ENCODE data around the gene HRH3. TPM values are rescaled to one million over a fixed set of nuclear protein-coding genes. Genes with fewer than 3 reads are reported as not detected.

HRH3 gene
- total RNA-seq = not detected

DNA sequence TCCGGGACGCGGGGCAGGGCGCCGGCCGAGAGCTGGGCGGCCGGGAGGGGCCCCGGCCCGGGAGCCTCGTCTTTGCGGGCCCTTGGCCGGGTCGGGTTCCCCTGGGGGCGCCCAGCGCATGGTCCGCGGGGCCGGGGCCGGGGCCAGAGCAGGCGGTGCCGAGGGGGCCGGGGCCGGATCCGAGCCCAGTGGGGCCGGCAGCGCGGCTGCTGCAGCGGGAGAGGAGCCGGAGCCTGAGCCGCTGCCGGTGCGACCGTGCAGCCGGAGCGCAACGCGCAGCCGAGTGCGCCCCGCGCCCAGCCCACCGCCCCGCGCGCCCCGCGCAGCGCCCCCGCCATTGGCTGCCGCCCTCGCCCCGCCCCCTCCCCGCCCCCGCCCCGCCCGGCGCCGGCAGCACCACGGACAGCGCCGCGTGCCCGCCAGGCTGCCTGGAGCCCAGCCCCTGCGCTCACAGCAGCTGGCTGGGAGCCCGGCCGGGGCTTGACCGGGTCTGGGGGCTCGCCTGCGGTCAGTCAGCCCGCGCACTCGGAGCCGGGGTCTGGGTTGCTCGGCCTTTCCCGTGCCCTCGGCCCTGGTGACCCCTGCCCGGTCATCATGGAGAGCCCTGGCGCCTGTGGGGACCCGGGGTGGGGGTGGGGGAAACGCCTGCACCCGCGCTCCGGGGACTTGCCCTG is at the start of gene HRH3:
Gene HRH3, minus strand, starts transcription at position 287 of the 674 bp plus-strand sequence. CDS start 308 bp downstream, outside the sequence.
- peak in 2 of 3 donors; percentile 30 to 56 for DNase-seq (ENCODE audit: low read depth in 2 of 3, low spot score in 2 of 3)

DNA sequence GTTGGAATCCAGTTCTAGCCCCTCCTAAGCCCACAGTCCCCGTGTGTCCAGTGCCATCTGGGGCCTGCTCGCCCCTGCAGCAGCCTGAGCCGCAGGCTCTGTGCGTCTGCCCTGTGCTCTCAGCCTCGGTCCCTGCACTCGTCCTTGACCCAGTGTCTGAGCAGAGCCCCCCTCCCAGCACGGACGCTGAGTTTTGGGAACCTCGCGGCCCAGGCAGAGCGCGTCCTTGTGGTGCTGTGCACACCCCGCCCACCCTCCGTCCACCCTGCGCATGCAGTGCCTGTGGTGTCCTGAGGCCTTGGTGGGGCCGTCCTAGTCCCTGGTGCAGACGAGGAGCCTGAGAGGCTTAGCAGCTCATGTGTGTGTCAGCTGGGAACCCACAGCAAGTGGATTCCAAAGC is 49.8 kb upstream of the HRH3 start:
- no peak for DNase-seq (ENCODE audit: low read depth in 2 of 3, low spot score in 2 of 3)

DNA sequence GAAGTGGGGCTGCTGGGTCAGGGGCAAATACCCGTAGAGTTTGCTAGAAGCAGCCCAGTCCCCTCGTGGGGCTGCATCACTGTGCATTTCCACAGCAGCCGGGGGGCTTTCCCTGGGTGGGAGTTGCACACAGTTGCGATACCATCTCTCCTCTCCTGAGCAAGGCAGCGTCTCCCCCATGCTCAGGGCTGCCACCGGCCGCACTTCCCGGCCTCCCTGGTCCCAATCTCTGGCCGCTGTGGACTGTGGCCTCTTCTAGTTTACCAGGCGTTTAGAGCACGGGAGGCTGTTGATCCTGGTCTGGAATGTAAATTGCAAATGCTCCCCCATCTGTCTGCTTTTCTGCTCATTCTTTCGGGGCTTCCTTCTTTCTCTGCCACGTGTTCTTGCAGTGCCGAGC is 49.3 kb upstream of the HRH3 start:
- DNase-seq (ENCODE audit: low read depth in 2 of 3, low spot score in 2 of 3) = no peak

DNA sequence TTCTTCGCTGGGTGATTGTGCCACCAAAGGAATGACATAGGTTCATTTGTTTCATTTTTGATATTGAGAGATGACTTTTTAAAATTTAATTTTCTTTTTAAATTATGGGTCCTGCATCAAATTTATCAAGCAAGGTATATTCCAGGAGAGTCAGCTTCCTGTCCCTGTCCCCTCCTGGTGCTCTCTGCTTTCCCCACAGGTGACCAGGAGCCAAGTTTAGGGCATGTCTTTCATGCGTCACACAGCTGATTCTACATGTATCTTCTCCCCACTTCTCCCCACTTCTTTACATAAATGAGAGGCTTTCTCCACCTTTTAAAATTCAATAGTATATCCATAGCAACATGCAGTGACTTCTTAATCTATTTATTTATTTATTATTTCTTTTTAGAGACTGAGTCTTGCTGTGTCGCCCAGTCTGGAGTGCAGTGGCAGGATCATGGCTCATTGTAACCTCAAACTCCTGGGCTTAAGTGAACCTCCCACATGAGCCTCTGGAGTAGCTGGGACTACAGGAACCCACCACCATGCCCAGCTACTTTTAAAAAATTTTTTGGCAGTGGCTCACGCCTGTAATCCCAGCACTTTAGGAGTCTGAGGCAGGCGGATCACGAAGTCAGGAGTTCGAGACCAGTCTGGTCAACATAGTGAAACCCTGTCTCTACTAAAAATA is 48.3 kb upstream of the HRH3 start:
- DNase-seq (ENCODE audit: low read depth in 2 of 3, low spot score in 2 of 3) = no peak

DNA sequence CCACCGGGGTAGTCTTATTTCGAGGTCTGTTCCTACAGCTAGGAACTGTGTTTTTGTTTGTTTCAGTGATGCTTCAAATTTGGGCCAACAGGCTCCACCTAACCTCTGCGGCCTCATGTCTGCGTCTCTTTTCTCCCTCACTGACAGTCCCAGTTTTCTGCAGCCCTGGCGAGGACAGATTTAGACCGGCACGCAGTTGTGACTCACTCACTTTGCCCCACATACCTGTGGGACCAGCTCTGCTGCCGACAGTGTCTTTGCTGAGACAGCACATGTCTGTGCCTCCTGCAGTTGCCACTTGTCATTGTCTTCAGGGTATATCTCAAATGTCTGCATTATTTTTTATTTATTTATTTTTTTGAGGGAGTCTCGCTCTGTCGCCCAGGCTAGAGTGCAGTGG is 47.5 kb upstream of the HRH3 start:
- DNase-seq (ENCODE audit: low read depth in 2 of 3, low spot score in 2 of 3) = no peak

DNA sequence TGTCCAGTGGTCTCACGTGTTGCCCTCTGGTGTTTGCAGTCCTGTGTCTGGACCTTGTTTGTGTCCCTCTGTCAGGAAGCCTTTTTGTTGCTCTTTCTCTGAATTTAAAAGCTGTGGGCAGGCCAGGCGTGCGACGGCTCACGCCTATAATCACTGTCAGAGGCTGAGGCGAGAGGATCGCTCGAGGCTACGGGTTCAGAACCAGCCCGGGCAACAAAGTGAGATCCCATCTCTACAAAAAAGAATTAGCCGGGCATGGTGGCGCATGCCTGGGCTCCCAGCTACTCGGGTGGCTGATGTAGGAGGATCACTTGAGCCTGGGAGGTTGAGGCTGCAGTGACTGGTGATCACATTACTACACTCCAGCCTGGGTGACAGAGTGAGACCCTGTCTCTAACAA is 46.8 kb upstream of the HRH3 start:
- no peak for DNase-seq (ENCODE audit: low read depth in 2 of 3, low spot score in 2 of 3)

DNA sequence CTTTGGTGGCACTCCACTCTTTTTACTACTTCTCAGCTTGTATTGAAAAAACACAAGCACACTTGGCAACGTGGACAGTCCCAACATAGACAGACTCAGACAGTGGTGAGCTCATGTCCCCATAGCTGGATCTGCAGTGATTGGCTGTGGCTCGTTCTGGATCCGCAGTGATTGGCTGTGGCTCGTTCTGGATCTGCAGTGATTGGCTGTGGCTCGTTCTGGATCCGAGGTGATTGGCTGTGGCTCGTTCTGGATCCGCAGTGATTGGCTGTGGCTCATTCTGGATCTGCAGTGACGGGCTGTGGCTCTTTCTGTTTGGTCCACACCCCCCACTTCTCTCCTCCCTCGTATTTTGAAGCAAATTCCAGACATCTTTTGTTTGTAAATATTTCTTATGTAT is 46.3 kb upstream of the HRH3 start:
- DNase-seq (ENCODE audit: low read depth in 2 of 3, low spot score in 2 of 3) = peak in 1 of 3 donors; percentile 14

DNA sequence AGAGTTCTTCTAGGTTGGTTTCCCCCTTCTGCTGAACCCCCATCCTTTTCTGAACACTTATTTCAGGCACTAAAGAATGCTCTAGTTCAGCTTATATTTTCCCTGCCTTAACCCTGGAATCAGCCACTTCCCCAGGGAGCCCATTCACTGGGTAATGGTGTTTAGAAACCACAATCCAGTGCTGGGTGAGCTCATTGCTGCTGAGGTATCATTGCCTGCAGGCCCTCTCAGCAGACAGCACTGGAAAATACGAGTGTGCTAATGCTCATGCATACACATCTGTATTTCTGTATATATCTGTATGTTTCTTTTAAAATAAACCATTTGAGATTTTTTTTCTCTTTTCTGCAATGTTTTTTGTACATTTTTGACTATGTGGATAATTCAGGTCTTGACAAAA is 45.3 kb upstream of the HRH3 start:
- DNase-seq (ENCODE audit: low read depth in 2 of 3, low spot score in 2 of 3) = no peak

DNA sequence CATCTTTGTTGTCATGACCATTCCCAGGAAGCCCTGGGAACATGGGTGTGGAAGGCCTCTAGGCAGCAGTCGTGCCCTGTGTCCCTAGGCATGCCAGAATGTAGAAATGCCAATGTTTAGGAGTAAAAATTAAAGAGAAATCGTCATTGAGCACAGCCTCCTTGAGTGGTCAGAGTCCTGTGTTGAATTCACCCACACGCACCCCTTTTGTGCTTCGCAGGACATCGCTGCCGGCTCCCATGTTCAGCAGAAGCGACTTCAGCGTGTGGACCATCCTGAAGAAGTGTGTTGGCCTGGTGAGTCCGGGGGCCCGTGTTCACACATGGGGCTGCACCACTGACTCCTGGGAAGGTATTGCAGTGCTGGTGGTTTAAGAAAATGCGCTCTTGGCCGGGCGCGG is 43.3 kb upstream of the HRH3 start:
- no peak for DNase-seq (ENCODE audit: low read depth in 2 of 3, low spot score in 2 of 3)

DNA sequence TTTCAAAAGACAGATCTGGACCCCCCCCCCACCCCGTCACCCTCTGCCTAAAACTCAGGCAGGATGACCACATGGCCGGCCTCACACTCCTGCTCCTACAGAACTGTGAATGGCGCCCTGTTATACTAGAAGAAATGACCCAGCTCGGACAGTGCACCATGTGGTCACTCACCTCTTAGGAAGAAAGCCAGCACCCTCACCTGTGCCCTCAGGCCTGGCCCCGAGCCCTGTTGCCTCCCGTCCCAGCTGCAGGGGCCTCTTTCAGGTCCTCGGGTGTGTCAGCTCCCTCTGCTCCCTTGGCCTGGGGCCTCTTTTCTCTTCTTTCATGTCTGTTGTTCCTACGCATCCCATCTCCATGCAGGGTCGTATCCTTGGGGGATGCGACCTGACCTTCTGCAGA is 42.0 kb upstream of the HRH3 start:
- DNase-seq (ENCODE audit: low read depth in 2 of 3, low spot score in 2 of 3) = no peak

DNA sequence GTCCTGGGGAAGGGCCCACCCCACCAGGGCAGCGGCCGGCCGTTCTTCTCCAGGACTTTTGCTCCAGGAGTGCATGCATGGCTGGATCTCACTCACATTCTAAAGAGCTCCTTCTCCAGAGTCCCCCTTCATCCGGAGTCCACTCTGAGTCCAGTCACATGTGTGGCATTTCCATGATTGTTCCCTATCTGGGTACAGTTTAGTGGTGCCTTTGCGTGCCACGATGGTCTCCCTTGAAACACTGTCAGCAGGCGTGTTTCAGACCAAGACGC is 39.2 kb upstream of the HRH3 start:
- DNase-seq (ENCODE audit: low read depth in 2 of 3, low spot score in 2 of 3) = no peak

DNA sequence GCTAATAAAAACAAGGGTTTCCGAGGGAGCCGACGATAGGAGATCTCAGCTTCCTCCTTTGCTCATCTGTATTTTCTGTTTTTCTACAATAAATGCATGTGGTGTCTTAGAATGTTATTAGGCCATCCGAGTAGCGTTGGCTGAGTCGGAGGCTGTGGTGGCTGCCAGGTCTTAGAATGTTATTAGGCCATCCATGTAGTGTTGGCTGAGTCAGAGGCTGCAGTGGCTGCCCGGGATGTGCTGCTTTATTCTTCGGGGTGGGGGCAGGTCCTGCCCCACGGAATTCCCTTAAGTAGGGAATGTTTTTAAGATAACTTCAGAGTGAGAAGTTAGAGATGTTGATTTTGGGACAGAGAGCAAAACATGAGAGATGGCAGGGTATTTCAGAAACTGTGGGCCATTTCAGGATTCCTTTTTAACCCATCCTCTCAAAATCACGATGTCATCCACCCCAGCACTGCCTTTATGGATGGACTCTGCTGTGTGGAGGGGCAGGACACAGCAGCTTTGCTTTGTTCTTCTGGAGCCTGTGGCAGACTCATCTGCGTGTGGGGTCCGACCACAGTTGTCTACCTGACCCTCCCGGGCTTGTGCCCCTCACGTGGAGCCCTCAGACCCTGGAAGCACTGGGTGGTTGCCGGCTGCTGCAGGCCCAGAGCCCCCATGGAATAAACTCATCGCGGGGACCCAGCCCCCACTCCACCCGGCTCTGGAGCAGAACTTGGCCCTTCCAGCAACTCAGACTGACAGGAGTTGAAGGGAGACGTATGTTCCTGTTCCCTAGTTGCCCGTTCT is 38.6 kb upstream of the HRH3 start:
- no peak for DNase-seq (ENCODE audit: low read depth in 2 of 3, low spot score in 2 of 3)

DNA sequence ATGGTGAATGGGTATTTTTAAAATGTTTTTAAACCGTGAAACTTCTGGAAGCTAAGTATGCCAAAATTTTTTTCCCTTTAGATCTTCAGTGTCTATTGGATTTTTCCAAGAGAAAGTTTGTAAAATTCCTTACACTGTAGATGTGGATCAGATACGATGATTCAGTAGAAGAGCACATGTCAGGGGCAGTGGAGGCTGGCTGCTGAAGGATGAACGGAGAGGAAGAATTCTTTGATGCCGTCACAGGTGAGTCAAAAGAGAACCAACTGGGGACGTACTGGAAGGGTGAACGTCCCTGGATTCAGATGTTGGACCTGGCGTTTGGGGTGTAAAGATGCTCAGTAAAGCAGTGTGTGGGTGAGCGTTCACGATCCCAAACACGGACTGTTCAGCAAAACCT is 35.9 kb upstream of the HRH3 start:
- DNase-seq (ENCODE audit: low read depth in 2 of 3, low spot score in 2 of 3) = no peak

DNA sequence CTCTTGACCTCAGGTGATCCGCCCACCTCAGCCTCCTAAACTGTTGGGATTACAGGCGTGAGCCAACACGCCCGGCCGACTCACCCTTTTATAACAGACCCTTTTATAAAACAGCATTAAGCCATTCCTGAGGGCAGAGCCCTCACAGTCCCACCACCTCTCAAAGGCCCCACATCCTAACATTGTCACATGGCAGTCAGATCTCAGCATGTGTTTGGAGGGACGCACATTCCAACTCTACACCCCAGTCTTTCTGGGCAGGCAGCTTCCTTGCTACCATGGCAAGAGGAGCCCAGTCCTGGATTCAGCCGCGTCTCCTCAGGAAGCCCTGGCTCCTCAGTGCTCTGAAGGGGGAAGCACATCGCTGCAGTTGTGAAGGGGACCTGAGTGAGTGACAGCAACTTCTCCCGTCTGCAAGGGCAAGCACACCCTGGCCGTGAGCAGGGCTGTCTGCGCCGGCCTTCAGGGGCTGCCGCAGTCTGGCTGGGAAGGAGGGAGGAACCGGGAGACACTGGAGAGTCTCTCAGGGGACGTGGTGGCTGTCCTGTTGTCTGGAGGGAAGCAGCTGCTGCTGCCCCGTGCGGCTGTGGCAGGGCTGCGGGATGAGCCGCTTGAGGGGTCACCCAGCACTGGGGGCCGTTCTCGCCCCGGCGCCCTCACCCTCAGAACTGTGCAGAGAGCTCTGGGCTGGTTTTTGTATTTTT is 34.1 kb upstream of the HRH3 start:
- DNase-seq (ENCODE audit: low read depth in 2 of 3, low spot score in 2 of 3) = no peak

DNA sequence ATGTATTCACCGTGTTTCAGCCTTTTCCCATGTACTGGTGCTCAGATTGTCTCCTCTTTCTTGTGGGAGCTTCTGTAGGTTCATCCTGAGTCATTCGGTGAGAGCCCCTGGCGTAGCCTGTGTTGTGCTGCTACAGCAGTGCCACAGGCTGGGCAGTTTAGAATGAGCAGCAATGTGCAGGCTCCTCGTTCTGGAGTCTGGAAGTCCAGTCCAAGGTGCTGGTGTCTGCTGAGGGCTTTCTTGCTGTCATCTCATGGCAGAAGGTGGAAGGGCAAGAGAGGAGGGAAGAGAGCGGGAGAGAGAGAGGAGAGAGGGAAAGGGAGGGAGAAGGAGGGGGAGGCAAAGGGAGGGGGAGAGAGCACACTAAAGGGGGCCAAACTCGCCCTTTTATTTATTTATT is 33.3 kb upstream of the HRH3 start:
- no peak for DNase-seq (ENCODE audit: low read depth in 2 of 3, low spot score in 2 of 3)

DNA sequence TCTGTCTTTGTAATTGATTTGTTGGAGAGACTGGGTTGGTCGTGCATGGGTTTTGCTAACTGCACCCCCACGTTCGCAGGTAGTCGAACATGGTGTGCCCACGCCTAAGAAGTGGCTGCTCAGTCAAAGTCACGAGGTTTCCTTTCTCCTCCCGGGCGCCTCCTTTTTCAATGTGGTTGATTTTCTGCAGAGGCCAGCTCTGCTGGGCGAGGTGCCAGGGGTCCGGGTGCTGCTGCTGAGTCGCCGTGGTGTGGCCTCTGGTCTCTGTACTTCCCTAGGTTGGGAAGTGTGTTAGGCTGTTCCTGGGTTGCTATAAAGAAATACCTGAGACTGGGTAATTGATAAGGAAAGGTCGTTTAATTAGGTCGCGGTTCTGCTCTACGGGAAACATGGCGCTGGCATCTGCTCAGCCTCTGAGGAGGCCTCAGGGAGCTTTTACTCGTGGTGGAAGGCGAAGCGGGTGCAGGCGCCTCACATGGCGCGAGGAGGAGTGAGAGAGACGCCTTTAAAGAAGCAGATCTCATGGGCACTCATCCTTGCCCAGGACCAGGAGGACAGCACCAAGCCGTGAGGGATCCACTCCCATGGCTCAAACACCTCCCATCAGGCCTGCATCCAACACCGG is 32.4 kb upstream of the HRH3 start:
- no peak for DNase-seq (ENCODE audit: low read depth in 2 of 3, low spot score in 2 of 3)

DNA sequence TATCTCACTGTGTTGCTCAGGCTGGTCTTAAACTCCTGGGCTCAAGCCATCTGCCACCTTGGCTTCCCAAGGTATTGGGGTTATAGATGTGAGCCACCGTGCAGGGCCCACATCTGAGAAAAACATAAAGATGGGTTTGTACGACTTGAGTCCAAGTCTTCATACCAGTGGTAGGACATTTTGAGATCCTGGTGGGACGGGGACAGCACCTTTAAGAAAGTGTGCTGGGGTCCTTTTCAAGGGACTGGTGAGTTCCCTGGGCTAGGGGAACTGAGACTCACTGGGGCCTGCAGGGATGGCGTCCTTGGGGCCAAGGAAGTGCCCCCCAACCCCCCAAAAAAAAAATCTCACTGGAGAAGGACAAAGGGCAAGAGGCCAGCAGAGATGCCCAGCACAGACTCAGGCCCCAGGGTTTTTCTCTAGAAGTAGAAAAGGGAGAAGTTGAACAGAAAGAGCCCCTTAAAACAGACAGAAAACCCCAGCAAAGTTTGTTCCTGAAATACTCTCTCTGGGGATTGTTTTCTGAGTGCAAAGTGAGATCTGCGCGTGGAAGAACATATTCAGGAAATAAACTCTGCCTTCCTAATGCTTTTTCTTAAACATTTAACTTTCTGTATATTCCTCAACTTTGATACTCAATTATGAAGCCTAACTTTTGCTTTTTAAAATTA is 28.9 kb upstream of the HRH3 start:
- no peak for DNase-seq (ENCODE audit: low read depth in 2 of 3, low spot score in 2 of 3)

DNA sequence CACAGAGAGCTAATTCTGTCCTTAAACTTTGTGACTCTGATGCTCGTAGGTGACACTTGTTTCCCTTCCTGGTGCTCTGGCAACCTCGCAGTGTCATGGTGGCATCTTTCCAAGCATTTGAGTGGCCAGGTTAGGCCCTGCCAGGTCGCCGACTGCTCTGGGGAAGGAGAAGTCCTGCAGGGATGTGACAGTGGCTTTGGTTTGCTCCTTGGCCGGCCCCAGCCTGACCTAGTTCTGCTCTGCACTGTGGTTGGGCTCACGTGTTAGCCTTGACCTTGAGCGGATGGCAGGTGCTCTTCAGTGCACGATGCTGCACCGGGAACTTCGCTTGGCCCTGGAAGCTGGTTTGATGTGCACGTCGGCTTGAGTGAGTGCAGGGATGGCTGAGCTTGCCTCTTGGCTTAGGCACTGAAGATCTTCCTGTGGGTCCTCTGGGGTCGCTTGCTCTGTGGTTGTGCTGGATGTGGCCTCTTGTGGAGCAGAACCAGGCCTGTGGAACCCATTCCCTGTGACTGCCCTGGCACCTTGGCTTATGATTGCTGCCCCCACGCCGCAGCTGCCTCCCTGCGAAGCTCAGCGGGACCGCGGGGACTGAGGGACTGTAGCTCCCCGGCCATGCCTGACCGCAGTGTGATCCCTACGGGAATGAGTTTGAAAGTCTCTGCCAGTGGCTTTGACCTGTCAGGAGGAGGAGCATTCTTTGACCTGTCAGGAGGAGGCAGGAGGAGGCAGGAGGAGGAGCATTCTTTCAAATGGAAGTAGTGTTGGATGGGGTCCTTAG is 27.0 kb upstream of the HRH3 start:
- DNase-seq (ENCODE audit: low read depth in 2 of 3, low spot score in 2 of 3) = no peak

DNA sequence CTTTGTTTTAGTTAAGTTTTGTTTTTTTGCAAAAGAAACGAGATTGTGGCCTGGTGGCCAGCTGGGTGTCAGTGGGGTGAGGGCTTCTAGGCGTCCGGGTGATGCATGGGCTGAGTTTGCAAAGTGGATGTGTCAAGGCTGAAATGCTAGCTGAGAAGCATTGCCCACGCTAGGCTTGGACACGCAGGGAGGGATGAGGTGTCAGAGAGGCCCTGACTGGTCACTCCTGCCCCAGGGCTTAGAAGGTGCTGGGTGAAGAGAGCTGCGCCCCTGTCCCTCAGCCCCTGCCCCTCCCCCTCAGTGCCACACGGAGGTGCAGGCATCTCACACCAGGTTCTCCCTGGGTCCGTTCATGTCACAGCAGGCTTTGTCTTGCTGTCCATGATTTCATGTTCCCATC is 26.4 kb upstream of the HRH3 start:
- no peak for DNase-seq (ENCODE audit: low read depth in 2 of 3, low spot score in 2 of 3)

DNA sequence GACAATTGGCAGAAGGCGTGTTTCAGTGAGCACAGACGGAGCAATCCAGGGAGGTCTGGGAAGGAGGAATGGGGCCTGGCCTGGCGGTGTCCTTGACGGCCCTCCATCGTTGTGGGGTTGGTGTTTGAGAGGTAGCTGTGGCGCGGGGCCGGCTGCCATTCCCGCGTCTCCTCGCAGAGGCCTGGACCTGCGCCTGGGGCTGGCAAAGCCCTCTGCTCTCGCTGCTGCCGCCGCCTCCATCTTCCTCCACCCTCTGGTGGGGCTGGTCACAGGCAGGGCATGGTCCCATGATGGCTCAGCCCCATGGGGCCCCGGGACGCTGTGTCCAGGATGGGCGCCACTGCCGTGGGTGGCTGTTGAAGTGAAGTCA is 25.8 kb upstream of the HRH3 start:
- DNase-seq (ENCODE audit: low read depth in 2 of 3, low spot score in 2 of 3) = no peak
